Activated T-helper 1 cell treated with Interleukin-2 at 50 U/mL for 16 hours (primary cell): ENCODE data around the gene SFI1.
A peak's percentile ranks its signal among the peaks of the same experiment; 100 is the strongest.
"Not testable (repeated sequence)": the region's sequence is repeated elsewhere in the genome, so short reads cannot be mapped to it uniquely, and the experiment has no call there.

Source experiments
- DNase-seq: peaks from one replicate; pipeline ENCODE4 v3.0.0-alpha.2; 2020; ENCODE audit warnings: low read depth

Gene SFI1

GRCh38 chr22:31493355-31493754, 3.0 kb upstream of the SFI1 start:
- DNase-seq: not testable (repeated sequence)

GRCh38 chr22:31495343-31495742, 993 bp upstream of the SFI1 start:
- no peak for DNase-seq

GRCh38 chr22:31496735-31497146, 405 bp downstream of the SFI1 start:
- DNase-seq: peak; percentile 25

GRCh38 chr22:31497148-31497938, 1.0 kb downstream of the SFI1 start:
- no peak for DNase-seq

GRCh38 chr22:31501738-31502137, 5.4 kb downstream of the SFI1 start:
- no peak for DNase-seq

GRCh38 chr22:31503211-31503964, 7.1 kb downstream of the SFI1 start:
- DNase-seq: no peak

GRCh38 chr22:31504282-31504681, 7.9 kb downstream of the SFI1 start:
- DNase-seq: no peak

GRCh38 chr22:31507517-31507916, 11.2 kb downstream of the SFI1 start:
- DNase-seq: not testable (repeated sequence)

- no peak for DNase-seq
These were observed 12.2 kb downstream of the SFI1 start for GRCh38 chr22:31508536-31508935.

GRCh38 chr22:31509061-31509762, 12.9 kb downstream of the SFI1 start:
- no peak for DNase-seq

- no peak for DNase-seq
These were observed 23.7 kb downstream of the SFI1 start for GRCh38 chr22:31520051-31520450.

- not testable (repeated sequence) for DNase-seq
These were observed 27.8 kb downstream of the SFI1 start for GRCh38 chr22:31524132-31524531.

GRCh38 chr22:31526270-31526669, 29.9 kb downstream of the SFI1 start:
- DNase-seq: no peak

- DNase-seq: no peak
These were observed 34.5 kb downstream of the SFI1 start for GRCh38 chr22:31530823-31531195.

GRCh38 chr22:31532060-31532459, 35.7 kb downstream of the SFI1 start:
- DNase-seq: no peak

GRCh38 chr22:31533374-31533773, 37.0 kb downstream of the SFI1 start:
- DNase-seq: no peak

GRCh38 chr22:31537019-31537535, 40.7 kb downstream of the SFI1 start:
- no peak for DNase-seq

- no peak for DNase-seq
These were observed 42.5 kb downstream of the SFI1 start for GRCh38 chr22:31538815-31539214.

- DNase-seq: not testable (repeated sequence)
These were observed 43.8 kb downstream of the SFI1 start for GRCh38 chr22:31540166-31540565.

GRCh38 chr22:31540966-31541365, 44.6 kb downstream of the SFI1 start:
- no peak for DNase-seq

- DNase-seq: no peak
These were observed 48.4 kb downstream of the SFI1 start for GRCh38 chr22:31544481-31545480.
